Brain microvascular endothelial cell (primary cell): ENCODE measurements around the gene CRY2.
"Not testable (repeated sequence)": the region's sequence is repeated elsewhere in the genome, so short reads cannot be mapped to it uniquely, and the experiment has no call there.

Experiments used
- DNase-seq: peaks from one replicate; pipeline ENCODE4 v3.0.0-alpha.2; 2020
- H3K27ac ChIP-seq: fragments of 250-450 bp; sonication (Bioruptor Pico); 2 replicates; pipeline ENCODE4 v1.5.1; 2020; ENCODE audit warnings: mild to moderate bottlenecking, moderate library complexity
- H3K27me3 ChIP-seq: fragments of 250-450 bp; sonication (Bioruptor Pico); replicated peaks from 2 replicates; pipeline ENCODE4 v1.5.1; 2020; ENCODE audit warnings: mild to moderate bottlenecking
- H3K36me3 ChIP-seq: fragments of 250-450 bp; sonication (Bioruptor Pico); replicated peaks from 2 replicates; pipeline ENCODE4 v1.5.1; 2020; ENCODE audit warnings: mild to moderate bottlenecking
- H3K4me3 ChIP-seq: 2 replicates; pipeline ENCODE4 v1.5.1; 2011; ENCODE audit warnings: low read depth, mild to moderate bottlenecking, control low read depth, low read length, moderate library complexity
- CTCF ChIP-seq: IDR thresholded peaks from 2 replicates; pipeline ENCODE4 v1.5.1; 2011; ENCODE audit warnings: low read depth, mild to moderate bottlenecking, moderate library complexity, low read length, control low read depth, inconsistent platforms; ENCODE audit errors: missing control alignments
- in situ Hi-C: cut with HindIII; loops from 2 replicates; pipeline ENCODE4 v1.10.0; 2017; ENCODE audit warnings: low sequenced_read_pairs, low pct_ligation_motif_present

CRY2 gene

GRCh38 chr11:45895553-45896259 is 48.4 kb downstream of the CRY2 start:
- Histone ChIP-seq H3K27me3 (no peaks in the 10 kb centered on the region), H3K36me3 (no peaks in the 10 kb centered on the region), H3K4me3 (no peak overlapping the region), H3K27ac (no peak overlapping the region)
- in situ Hi-C loops: no loop called here
- no peak for DNase-seq
- no peak for TF ChIP-seq CTCF

GRCh38 chr11:45896422-45896984 is 49.2 kb downstream of the CRY2 start:
- H3K4me3 ChIP-seq: no peak overlapping the region
- no peaks in the 10 kb centered on the region for H3K27me3 ChIP-seq
- in situ Hi-C loops: no loop called here
- TF ChIP-seq CTCF: no peak
- no peak overlapping the region for H3K27ac ChIP-seq
- DNase-seq: no peak
- H3K36me3 ChIP-seq: no peaks in the 10 kb centered on the region

GRCh38 chr11:45897556-45897955 is 50.3 kb downstream of the CRY2 start:
- no peaks in the 10 kb centered on the region for H3K27me3 ChIP-seq
- no peak overlapping the region for H3K4me3 ChIP-seq
- no peaks in the 10 kb centered on the region for H3K36me3 ChIP-seq
- H3K27ac ChIP-seq: no peak overlapping the region
- in situ Hi-C loops: no loop called here
- no peak for DNase-seq
- no peak for TF ChIP-seq CTCF

DNA sequence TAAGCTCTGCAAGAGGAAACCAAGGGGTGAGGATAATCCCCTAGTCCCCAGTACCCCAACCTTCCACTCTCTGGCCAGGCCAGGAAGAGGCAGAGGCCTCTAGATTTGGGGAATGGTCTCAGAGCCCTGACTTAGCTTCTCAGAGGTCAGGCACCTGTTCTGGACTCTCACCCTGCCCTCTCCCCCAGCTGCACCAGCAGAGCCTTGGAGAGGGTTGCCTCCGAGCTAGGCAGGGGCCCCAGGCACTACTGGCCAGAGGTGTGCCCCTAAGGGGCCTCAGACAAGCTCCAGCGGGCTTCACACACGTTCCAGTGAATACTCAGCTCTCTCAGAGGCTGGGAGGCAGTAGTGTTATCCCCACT is 51.8 kb downstream of the CRY2 start:
- no peaks in the 10 kb centered on the region for H3K27me3 ChIP-seq
- no peak overlapping the region for H3K4me3 ChIP-seq
- peak overlapping the region; percentile 95 for H3K27ac ChIP-seq

GRCh38 chr11:45899448-45900174 is 52.3 kb downstream of the CRY2 start:
- peak; percentile 2 for TF ChIP-seq CTCF
- Histone ChIP-seq H3K36me3 (no peaks in the 10 kb centered on the region), H3K27ac (peak overlapping the region; percentile 95), H3K4me3 (peak overlapping the region; percentile 55), H3K27me3 (no peaks in the 10 kb centered on the region)
- peak; percentile 83 for DNase-seq
- in situ Hi-C loops: no loop called here

More for the DNA sequence above, 51.8 kb downstream of the CRY2 start:
- DNase-seq: no peak
- in situ Hi-C loops: no loop called here
- no peaks in the 10 kb centered on the region for H3K36me3 ChIP-seq
- no peak for TF ChIP-seq CTCF

GRCh38 chr11:45900175-45900800 is 53.0 kb downstream of the CRY2 start:
- peak overlapping the region; percentile 57 for H3K4me3 ChIP-seq
- not testable (repeated sequence) for H3K27me3 ChIP-seq, H3K27ac ChIP-seq

More at GRCh38 chr11:45900175-45900800, 53.0 kb downstream of the CRY2 start:
- DNase-seq, in situ Hi-C loops, H3K36me3 ChIP-seq: not testable (repeated sequence)
